KOPT-K1 (cell line): Measurements from ENCODE around the gene ERBB2.
A peak's percentile ranks its signal among the peaks of the same experiment; 100 is the strongest.
"Not testable (repeated sequence)": the region's sequence is repeated elsewhere in the genome, so short reads cannot be mapped to it uniquely, and the experiment has no call there.

ENCODE experiments used
- H3K27ac ChIP-seq: fragments of 200-600 bp; sonication (generic); 2 replicates; pipeline ENCODE4 v1.5.1; 2016; ENCODE audit warnings: antibody characterized with exemption, mild to moderate bottlenecking, low read depth, low read length; ENCODE audit not compliant: poor library complexity, severe bottlenecking
- H3K36me3 ChIP-seq: fragments of 200-600 bp; sonication (generic); 2 replicates; pipeline ENCODE4 v1.5.1; 2017; ENCODE audit warnings: antibody characterized with exemption, mild to moderate bottlenecking, low read length, moderate library complexity; ENCODE audit not compliant: insufficient read depth
- H3K9me3 ChIP-seq: fragments of 200-600 bp; sonication (generic); 2 replicates; pipeline ENCODE4 v1.5.1; 2017; ENCODE audit warnings: antibody characterized with exemption, low read length, mild to moderate bottlenecking; ENCODE audit not compliant: insufficient read depth, poor library complexity, severe bottlenecking

The ERBB2 gene

DNA sequence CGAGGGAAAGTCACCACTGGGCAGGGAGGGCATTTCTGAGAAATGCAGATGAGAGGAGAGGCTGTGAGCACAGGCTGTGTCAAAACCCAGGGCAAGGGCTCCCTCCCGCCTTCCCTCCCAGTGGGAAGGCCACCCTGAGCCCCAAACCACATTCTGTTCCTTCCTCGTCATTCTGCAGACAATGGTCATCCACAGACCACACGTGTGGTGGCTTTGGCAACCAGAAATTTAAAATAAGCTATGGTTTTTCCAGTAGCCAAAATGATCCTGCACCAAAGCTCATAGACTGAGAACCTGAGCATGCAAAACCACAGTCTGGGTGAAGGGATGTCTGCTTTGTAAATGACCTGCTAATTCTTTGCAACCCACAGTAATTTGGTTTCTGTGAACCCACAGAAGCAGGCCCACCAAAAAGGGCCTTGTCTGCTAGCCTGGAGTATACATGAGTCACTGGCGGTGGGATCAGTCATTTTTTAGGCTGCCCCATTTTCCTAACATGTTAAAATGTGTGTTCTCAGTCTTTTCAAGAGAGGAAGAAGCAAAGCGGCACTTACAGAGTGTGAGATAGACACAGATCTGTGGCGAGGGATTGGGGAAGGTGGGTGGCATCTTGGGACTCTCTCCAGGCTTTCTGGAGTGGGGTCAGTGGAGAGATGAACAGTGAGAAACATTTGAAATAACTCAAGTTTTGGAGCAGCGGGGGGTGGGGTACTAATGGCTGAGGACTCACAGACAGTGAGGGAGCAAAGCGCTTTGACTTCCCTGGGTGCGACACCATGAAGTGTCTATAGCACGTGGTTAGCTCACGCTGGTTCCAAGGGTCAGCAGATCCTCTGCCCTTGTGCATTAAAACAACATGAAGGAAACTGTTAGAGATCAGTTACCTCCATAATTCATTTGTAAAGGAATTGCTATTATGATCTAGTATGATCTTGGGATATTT is 58.3 kb downstream of the ERBB2 start:
- Histone ChIP-seq H3K36me3 (no peaks in the 10 kb centered on the region), H3K9me3 (no peaks in the 10 kb centered on the region), H3K27ac (peak overlapping the region; percentile 95)

DNA sequence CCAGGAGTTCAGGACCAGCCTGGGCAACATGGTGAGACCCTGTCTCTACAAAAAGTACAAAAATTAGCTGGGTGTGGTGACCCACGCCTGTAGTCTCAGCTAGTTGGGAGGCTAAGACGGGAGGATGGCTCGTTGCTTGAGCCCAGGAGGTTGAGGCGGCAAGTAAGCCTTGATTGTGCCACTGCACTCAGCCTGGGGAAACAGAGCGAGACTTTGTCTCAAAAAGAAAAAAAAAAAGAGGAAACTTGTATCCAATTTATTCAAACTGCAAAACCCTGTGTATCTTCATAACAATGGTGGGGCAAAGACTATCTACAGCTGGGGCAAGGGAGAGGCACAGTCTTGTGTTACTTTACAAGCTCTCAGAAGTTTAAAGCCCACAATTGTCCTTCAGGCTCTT is 59.3 kb downstream of the ERBB2 start:
- Histone ChIP-seq H3K9me3 (no peaks in the 10 kb centered on the region), H3K36me3 (no peaks in the 10 kb centered on the region), H3K27ac (peak overlapping the region; percentile 95)

DNA sequence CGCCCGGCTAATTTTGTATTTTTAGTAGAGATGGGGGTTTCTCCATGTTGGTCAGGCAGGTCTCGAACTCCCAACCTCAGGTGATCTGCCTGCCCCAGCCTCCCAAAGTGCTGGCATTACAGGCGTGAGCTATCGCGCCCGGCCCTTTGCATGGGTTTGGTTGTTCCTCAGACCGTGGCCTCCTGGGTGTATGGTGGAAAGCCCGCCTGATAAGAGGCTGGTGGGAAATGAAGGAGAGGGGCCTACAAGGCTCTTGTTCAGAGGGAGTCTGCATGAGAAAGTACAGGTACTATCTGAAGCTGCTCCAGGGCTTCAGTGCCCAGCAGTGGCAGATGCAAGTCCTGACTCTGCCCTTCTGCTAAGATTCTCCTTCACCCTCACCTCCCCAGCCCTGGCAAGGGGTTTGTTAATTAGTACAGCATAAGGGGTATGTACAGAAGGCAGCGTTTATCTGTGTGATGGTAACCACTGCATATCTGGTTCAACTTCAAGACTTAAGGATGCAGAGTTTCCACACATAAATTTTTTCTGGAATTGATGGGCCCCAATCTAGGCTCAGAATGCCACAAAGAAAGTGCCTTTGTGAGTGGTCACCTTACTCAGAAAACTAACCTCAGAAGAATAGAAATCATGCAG is 62.1 kb downstream of the ERBB2 start:
- H3K27ac ChIP-seq = peak overlapping the region; percentile 19
- peaks cover 17% of the 10 kb centered on the region for H3K36me3 ChIP-seq
- no peaks in the 10 kb centered on the region for H3K9me3 ChIP-seq

DNA sequence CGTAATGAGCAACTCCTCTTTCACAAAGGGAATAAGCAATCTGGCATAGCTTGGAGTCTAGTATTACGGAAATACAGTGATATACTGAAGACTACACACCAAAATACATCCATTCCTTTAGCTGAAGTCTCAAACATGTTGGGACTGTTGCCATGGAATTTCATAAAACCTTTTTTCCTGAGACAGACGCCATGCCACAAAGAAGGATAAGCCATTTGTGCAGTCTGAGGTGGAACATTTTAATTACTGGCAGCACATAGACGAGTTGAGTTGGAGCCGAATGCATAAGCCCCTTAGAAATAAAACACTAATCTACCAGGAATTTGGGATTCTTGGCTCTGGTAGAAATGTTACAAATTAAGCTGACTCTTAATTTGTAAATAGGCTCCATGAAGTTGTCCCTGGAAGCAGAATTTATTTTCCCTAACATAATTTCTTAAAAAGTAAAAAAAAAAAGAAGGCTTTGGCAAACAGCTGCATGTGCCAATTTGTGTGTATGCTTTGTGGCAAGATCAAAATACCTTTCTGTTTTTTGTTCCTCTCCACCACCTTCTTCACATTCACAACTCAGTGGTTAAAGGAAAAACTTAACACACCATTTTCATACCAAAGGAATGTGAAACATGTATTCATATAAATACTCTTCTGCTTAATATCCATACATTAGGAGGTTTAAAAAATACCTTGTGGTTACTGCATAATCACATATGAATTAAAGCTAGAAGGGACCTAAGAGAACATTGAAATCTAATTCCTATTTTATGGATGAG is 63.4 kb downstream of the ERBB2 start:
- Histone ChIP-seq H3K27ac (no peak overlapping the region), H3K36me3 (peaks cover 17% of the 10 kb centered on the region), H3K9me3 (no peaks in the 10 kb centered on the region)

DNA sequence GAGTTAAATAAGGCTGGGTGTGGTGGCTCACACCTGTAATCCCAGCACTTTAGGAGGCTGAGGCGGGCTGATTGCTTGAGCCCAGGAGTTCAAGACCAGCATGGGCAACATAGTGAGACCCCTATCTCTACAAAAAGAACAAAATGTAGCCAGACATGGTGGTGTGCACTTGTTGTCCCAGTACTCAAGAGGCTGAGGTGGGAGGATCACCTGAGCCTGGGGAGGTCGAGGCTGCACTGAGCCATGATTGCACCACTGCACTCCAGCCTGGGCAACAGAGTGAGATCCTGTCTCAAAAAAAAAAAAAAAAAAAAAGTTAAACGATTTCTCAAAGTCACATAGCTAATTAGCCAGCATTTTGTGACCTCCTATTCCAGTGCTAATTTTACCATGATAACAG is 64.3 kb downstream of the ERBB2 start:
- H3K27ac ChIP-seq, H3K9me3 ChIP-seq: not testable (repeated sequence)
- peaks cover 17% of the 10 kb centered on the region for H3K36me3 ChIP-seq

DNA sequence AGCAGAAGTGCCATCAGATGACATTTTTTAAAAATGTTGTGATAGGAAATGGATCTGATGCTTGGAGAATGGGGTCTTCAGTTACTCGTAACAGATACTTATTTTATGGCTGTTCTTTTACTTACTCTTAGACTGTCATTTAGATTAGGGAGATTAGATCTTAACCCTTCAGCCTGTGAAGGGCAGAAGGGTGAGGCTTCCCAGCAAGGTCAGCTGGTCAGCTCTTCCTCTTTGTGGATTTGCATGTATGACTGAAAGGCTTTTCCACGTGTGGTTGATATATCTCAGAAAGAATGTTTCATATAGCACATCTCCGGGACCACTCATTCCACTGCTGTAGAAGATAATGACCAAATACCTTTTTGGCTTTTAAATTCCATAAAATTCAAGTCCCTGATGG is 65.3 kb downstream of the ERBB2 start:
- Histone ChIP-seq H3K9me3 (no peaks in the 10 kb centered on the region), H3K27ac (no peak overlapping the region), H3K36me3 (peaks cover 17% of the 10 kb centered on the region)

DNA sequence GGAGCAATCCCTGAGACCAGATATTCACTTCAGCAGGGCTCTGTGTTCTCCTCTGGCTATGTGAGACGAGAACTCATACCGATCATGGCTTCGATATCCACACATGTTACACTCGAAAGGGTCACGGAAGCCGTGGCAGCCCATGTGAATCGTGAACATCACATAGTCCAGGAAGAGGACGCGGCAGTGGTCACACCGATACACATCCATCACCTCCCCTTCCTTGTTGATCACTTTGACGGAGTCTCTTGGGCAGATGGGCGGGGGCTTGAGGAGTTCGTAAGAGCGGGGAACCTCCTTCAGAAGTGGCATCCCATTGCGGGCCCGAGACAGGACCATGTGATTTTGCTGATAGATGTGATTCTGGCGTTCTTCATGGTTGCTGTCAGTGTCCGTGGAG is 65.9 kb downstream of the ERBB2 start:
- no peaks in the 10 kb centered on the region for H3K9me3 ChIP-seq
- H3K27ac ChIP-seq = no peak overlapping the region
- peaks cover 17% of the 10 kb centered on the region for H3K36me3 ChIP-seq

DNA sequence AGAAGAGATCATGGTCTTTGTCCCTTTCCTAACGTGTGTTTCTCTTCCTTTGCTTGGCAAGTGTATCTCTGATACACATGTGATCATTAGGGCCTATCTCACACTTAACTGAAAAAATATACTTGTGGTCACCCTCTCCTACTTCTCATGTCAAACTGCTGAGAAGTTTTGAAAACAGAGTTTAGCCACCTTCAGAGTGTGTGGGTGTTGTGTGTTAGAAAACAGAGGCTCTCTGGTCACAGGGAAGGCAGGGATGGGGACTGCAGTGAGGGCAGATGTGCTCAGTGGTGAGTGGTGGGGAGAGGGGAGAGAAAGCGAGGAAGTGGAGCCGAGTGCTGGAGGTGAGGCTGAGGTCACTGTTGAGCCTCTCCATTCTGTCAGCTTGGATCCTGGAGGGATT is 67.3 kb downstream of the ERBB2 start:
- no peaks in the 10 kb centered on the region for H3K9me3 ChIP-seq
- H3K27ac ChIP-seq = peak overlapping the region; percentile 57
- H3K36me3 ChIP-seq = peaks cover 17% of the 10 kb centered on the region

DNA sequence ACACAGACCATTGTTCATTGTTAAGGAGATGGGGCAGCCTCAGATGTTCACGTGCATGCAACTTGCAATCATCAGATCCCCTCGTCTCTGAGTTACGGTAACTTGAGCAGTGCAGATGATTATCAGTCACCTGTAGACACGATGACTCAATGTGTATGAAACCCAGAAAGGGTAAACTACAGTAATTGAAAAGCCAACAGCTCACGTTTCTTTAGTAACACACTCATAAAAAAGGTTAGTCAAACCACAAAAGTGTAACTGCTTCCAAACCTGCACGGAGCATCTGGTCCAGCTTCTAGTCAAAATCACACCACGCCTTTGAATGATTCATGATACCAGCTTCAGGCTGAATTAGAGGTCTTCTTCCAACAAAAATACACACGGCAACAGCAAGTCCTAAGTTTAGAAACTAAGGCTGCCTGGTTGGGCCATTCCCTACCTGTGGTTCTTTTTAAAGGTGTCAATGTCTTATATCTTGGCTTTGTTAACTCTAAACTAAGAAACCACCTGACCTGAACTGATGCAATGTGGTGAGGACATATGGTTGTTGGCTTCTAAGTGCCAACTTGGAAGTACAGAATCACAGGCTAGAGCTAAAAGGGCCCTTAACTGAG is 70.2 kb downstream of the ERBB2 start:
- Histone ChIP-seq H3K9me3 (no peaks in the 10 kb centered on the region), H3K27ac (peak overlapping the region; percentile 69), H3K36me3 (peaks cover 11% of the 10 kb centered on the region)

DNA sequence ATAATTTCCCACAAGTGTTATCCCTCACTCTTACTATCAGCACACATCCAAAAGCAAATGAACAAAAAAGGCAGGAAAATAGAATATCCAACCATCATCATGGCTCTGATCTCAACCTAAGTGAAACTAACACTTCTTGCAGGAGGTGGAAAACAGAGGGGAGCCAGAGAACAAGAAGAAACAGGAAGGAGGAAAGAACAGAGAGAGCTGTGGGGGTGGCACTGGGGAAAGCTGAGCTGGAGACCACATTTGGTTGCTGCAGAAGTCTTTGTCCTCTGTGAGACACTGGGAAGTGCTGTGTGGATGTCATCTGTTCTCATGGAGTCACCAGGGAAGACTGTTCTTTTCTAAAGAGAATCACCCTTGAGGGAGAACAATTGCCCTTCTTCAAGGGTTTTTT is 72.6 kb downstream of the ERBB2 start:
- H3K9me3 ChIP-seq = no peaks in the 10 kb centered on the region
- no peaks in the 10 kb centered on the region for H3K36me3 ChIP-seq
- H3K27ac ChIP-seq = peak overlapping the region; percentile 69

DNA sequence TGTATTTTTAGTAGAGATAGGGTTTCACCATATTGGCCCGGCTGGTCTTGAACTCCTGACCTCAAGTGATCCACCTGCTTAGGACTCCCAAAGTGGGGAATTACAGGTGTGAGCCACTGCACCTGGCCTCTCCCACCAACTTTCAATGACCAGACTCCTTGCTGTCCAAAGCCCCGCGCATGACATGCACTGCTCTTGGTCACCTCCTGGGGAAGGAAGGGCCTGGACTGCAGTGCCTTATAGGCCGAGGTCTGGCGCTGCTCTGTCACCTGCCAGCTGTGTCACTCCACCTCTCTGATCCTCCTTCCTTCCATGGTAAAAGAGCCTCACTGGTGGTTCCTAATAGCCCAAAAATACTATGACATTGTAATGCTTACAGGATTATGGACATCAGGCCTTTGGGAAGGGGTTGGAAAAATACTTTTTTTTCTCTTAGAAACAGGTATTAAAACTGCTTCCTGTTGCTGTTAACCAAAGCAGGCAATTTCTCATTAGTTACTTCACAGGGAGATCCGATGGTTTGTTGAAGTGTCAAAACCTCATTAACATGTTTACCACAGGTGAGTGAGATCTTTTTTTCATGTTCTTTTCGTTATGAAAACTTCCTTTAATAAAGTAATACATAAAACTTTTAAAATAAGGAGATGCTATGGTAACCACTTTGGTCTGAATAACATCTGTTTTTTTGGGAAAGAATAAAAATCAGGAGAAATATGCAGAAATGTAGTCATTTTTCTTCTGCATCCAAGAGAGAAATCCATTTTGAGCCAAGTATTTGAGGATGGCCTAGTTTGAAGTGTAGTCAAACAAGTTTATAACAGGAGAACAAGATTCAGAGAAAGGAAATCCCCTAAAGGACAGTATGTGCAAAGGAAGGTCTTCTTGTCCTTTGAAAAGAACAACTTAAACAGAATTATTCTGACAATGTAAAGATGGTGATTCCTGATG is 73.4 kb downstream of the ERBB2 start:
- peak overlapping the region; percentile 69 for H3K27ac ChIP-seq
- no peaks in the 10 kb centered on the region for H3K36me3 ChIP-seq
- H3K9me3 ChIP-seq = no peaks in the 10 kb centered on the region

DNA sequence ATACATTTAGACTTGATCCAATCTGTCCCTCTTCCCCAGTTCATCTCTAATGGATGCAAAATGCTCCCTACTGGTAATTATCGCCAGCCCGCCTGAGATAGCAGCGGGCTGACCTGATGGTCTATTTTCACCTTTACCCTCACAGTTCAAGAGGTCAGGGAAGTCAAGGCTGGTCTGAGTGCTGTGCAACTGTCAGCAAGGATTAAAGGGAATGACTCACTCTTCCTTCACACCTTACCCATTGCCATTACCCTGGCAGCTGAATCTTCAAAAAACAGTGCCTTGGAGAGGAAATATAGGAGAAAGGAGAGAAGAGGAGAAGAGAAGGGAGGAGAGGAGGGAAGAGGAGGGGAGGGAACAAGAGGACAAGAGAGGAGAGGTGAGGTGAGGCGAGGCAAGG is 74.2 kb downstream of the ERBB2 start:
- no peaks in the 10 kb centered on the region for H3K36me3 ChIP-seq
- H3K27ac ChIP-seq = no peak overlapping the region

DNA sequence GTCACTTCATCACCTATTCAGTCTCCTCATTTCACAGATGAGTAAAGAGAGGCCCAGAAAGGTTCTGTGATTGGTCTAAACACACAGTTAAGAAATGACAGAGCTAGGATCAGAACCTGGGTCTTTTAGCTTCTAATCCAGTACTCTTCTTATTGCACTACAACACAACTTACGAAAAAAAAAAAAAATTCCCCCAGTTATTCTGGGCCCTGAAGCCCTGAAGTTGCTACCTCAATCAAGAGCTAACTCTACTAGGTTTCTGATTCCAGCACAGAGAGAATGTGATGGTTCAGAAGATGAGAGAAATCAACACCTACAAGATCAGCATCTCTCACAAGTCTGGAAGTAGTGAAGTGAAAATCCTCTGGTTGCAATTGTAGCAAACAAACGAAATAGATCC is 75.2 kb downstream of the ERBB2 start:
- Histone ChIP-seq H3K9me3 (no peaks in the 10 kb centered on the region), H3K27ac (peak overlapping the region; percentile 4), H3K36me3 (no peaks in the 10 kb centered on the region)

More for the DNA sequence above, 74.2 kb downstream of the ERBB2 start:
- H3K9me3 ChIP-seq = no peaks in the 10 kb centered on the region

DNA sequence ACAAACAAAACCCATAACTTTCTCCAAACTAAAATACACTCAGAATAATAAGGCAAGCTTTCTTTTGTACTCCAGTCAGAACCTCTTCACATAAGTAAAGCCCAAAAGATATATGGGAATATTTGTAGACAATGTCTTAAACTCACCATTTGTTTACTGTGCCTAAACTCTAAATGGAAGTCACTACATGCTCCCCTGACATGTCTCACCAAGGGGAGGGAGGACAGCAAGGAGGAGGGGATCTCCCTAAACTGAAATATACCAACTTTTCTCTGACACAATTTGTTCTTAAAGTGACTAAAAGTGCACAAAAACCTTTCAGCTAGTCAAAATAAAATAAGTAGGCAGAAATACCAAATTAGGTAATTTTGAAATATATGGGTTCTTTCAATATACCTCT is 76.4 kb downstream of the ERBB2 start:
- Histone ChIP-seq H3K36me3 (no peaks in the 10 kb centered on the region), H3K9me3 (no peaks in the 10 kb centered on the region), H3K27ac (peak overlapping the region; percentile 73)
